ENCODE measurements around the gene ARHGAP8. TPM values are rescaled to one million over a fixed set of nuclear protein-coding genes. Genes with fewer than 3 reads are reported as not detected.

ARHGAP8 gene
- total RNA-seq, 1 donor: not detected

DNA sequence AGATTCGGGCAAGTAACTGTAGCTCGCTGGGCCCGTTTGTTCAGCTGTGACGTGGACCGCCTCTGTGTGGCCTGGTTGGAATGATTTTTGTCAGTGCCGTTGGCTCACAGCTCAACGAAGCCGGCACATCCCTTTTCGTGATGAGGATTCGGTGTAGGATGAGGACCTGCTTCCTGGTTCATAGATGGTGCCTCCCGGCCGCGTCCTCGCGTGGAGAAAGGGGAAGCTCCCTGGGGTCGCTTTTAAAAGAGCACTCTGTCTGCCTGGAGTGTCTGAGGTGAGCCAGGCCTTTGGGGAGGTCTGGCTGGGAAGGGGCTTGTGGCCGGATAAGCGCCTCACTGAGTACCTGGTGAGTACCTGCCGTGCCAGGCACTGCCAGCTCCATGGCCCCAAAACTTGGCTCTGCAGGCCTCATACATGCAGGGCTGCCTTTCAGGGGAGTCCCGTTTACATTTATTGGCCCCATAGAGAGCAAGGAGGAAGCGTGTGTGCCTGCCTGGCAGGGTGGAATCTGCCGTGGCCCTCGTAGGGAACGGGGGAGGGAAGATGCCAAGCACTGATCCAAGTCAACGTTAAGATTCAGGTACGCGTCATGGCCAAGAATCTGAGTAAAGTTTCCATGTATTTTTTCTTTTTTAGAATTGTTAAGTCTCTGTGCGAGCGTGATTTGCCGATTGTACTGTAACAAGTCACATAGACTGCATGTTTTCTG lies 88.4 kb downstream of the ARHGAP8 start:
- DNase-seq (ENCODE audit: low read depth): no peak
- TF ChIP-seq CTCF (IDR thresholded peaks at IDR 0.05; ENCODE audit: insufficient read depth, low read length): no peak
- no peak overlapping the region for H3K4me3 ChIP-seq (ENCODE audit: low read depth, low read length)

GRCh38 chr22:44842417-44842816 lies 90.0 kb downstream of the ARHGAP8 start:
- no peak overlapping the region for H3K4me3 ChIP-seq (ENCODE audit: low read depth, low read length)
- no peak for DNase-seq (ENCODE audit: low read depth)
- TF ChIP-seq CTCF (IDR thresholded peaks at IDR 0.05; ENCODE audit: insufficient read depth, low read length): no peak

DNA sequence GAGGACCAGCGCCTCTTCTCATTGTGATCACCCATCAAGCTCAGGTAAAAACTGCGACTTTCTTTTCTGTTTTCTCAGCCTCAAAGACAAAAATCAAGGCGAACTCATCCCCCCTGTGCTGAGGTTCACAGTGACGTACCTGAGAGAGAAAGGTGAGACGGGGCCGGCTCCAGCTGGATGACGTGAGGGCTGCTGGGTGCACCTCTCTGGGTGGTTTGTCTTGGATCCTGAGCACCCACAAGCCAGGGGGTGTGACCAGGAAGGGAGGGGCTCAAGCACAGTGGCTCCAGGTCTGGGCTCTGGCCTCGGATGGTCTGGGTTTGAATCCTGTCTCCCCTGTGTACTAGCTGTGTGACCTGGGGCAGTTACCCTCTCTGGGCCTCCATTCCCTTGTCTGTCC lies 92.8 kb downstream of the ARHGAP8 start:
- no peak for DNase-seq (ENCODE audit: low read depth)
- H3K4me3 ChIP-seq (ENCODE audit: low read depth, low read length): no peak overlapping the region
- no peak for TF ChIP-seq CTCF (IDR thresholded peaks at IDR 0.05; ENCODE audit: insufficient read depth, low read length)

- DNase-seq (ENCODE audit: low read depth): no peak
- no peak overlapping the region for H3K4me3 ChIP-seq (ENCODE audit: low read depth, low read length)
- no peak for TF ChIP-seq CTCF (IDR thresholded peaks at IDR 0.05; ENCODE audit: insufficient read depth, low read length)
These were observed 93.7 kb downstream of the ARHGAP8 start for GRCh38 chr22:44845796-44846720.

GRCh38 chr22:44846726-44847275 lies 94.4 kb downstream of the ARHGAP8 start:
- no peak for DNase-seq (ENCODE audit: low read depth)
- H3K4me3 ChIP-seq (ENCODE audit: low read depth, low read length): no peak overlapping the region
- no peak for TF ChIP-seq CTCF (IDR thresholded peaks at IDR 0.05; ENCODE audit: insufficient read depth, low read length)

GRCh38 chr22:44847380-44847779 lies 95.0 kb downstream of the ARHGAP8 start:
- DNase-seq (ENCODE audit: low read depth): no peak
- no peak for TF ChIP-seq CTCF (IDR thresholded peaks at IDR 0.05; ENCODE audit: insufficient read depth, low read length)
- H3K4me3 ChIP-seq (ENCODE audit: low read depth, low read length): no peak overlapping the region

Measured in fibroblast of the aortic adventitia (primary cell).